Measurements from ENCODE around the gene TRMT44.

Gene TRMT44

DNA sequence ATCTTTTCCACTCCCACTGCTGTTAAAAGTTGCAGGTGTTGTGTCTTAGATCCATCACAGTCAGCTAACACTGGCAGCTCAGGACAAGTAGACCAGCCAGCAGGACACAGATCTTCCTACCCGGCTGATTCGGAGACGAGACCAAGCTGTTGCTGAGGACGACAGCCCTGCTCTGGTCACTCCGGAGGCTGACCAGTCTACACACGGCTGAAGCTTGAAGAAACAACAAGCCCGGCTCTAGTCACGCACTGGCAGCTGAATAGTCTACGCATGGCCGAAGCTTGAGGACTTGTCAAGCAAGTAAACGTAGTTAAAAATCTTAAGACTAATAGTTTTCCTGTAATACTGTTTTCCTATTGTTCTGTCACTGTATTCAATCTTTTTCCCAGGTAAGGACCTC, 1.8 kb upstream of the TRMT44 start:
- DNase-seq: no peak

DNA sequence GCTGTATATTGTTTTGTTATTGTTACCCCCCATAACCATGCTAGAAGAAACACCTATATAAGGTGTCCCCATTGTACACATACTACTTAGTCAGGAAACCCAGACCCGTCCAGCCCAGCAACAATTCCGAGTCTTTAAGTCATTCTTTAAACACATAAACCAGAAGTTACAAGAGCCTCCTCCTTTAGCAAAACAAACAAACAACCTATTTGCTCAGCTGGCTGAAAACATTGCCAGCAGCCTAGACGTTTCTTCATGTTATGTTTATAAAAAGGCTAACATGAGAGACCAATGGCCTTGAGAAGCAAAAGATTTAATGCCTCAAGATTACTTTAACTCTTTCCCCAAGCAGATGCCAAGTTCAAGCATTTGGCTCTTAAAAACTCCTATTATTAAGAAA, 1.4 kb upstream of the TRMT44 start:
- DNase-seq: no peak

DNA sequence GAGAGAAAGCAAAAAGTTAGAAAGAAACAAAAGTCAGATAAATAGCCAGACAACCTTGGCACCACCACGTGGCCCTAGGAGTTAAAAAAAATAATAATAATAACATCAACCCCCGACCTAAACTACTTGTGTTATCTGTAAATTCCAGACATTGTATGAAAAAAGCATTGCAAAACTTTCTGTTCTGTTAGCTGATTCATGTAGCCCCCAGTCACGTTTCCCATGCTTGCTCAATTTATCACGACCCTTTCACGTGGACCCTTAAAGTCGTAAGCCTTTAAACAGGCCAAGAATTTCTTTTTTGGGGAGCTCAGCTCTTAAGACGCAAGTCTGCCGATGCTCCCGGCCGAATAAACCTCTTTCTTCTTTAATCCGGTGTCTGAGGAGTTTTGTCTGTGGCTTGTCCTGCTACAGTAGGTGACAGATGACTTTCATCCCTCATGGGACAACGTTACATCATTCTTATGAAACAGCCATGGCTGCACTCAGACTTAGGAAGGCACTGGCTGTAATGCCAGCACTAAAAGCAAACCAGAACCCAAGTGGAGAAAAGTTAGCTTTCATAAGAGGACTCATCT, 574 bp upstream of the TRMT44 start:
- DNase-seq: no peak

DNA sequence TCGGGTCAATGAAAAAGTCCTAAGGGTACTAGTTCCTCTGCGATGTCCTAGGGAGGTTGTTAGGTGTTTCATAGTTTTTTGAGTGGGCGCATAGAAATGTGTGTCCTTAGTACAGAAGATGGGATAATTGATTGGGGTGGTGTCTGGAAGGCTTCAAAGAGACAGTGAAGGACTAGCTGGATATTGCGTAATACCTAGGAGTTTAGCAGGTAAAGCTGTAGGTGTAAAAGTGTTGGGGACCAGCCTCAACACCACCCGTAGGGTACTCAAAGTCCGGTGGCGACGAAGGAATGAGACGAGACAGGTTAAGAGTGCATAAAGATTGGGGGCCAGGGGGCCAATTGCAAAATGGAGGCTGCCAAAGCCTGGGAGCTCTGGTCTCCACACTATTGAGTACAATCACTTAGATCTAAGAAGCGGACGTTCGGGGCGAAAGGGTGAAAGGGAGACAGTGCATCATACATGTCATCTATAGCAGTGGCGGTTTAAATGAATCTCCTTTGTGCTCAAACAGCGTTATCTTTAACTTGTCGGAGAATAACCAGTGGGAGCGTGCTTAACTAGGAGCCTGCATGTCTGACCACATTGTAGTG, 1.0 kb downstream of the TRMT44 start:
- no peak for DNase-seq

DNA sequence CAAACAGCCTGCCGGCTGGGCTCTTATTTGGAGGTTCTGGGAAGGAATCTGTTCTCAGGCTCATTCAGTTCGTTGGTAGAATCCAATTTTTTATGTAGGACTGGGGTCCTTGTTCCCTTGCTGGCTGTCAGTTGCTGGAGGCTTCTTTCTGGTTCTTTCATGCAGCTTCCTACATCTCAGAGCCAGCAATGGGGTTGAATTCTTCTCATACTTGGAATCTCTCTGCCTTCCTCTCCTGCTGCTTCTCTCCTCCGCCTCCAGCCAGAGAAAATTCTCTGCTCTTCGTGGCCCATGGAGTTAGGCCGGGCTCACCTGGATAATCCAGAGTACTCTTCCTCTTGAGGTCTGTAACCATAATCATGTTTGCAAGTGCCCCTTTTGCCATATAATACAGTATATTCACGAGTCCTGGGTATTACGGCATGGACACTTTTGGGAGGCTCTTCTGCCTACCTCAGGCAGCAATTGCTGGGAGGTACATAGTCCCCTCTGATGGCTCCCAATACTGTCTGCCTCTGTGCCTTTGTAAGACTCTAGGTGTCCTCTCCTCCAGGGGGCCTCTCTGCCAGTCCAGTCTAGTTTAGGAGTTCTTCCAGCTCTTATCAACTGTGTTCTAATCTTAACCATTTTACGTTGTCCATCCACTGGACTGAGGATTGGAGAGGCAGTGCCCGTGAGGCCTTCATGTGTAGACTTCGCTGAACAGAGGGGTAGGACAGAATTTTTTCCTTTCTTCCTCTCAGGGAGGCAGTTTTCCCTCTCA, 2.2 kb downstream of the TRMT44 start:
- DNase-seq: no peak

DNA sequence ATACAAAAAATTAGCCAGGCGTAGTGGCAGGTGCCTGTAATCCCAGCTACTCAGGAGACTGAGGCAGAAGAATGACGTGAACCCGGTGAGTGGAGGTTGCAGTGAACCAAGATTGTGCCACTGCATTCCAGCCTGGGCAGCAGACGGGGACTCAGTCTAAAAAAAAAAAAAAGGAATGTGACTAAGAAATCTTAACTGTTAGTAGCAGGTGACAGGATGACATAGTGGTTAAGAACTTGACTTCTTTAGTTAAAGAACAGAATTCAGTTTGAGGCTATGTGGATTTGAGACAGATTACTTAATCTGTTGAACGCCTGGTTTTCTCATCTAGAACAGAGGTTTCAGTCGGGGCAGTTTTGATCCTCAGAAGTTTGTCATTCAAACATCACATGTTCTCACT, 3.2 kb downstream of the TRMT44 start:
- DNase-seq: no peak

GRCh38 chr4:8446122-8446521, 5.5 kb downstream of the TRMT44 start:
- DNase-seq: no peak

GRCh38 chr4:8451440-8452182, 11.0 kb downstream of the TRMT44 start:
- no peak for DNase-seq

DNA sequence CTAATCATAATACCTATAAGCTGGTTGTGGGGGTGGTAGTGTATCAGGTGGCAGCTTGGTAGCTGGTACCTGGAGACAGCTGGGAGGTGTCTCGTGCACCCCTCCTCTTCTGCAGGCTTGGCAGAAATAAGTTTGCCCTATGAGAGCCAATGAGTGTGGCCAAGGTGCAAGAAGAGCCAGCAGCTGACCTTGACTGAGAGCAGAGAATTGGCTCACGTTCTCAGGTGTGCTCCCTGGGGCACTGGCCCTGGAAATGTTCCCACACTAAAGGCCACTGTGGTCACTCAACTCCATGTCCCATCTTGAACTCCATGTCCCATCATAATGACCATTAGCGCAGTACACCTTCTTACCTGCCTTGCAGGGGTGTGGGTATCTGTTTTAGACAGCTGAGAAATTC, 13.4 kb downstream of the TRMT44 start:
- no peak for DNase-seq

DNA sequence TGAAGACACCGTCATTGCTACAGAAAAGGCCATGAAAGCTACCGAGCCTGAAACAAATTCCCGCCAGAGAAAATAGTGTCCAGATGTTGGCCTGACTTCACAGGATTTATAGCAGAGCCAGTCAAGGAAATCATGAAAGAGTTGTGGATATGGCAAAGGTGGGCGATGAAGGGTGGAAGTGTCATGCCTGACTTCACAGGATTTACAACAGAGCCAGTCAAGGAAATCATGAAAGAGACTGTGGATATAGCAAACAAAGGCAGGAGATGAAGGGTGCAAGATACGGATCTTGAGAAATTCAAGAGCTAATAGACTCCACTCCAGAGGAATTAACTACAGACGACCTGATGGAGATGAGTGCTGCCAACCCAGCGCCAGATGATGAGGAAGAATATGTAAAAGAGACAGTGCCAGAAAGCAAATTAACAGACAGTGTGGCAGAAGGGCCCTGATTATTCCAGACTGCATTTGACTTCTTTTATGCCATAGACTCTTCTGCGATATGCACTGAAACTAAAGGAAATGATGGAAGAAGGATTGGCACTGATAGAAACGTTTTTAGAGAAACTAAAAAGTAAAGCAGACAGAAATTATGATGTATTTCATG, 17.2 kb downstream of the TRMT44 start:
- DNase-seq: no peak

GRCh38 chr4:8459867-8460445, 19.4 kb downstream of the TRMT44 start:
- no peak for DNase-seq

DNA sequence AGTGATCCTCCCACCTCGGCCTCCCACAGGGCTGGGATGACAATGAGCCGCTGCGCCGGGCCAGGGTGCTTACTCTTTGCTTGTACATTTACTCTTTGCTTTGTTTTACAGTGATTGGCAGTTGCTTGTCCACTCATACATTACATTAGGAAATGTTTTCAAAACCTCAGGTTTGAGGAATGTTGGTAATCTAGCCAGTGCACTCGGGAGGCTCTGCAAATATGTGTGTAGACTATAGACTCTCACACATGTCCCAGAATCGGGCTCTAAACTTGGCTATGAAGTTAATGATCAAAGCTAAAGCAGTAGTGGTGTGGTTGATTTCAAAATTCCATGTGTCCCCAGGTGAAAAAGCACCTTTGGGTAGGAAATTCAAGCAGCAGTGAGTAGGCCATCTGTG, 20.5 kb downstream of the TRMT44 start:
- no peak for DNase-seq

DNA sequence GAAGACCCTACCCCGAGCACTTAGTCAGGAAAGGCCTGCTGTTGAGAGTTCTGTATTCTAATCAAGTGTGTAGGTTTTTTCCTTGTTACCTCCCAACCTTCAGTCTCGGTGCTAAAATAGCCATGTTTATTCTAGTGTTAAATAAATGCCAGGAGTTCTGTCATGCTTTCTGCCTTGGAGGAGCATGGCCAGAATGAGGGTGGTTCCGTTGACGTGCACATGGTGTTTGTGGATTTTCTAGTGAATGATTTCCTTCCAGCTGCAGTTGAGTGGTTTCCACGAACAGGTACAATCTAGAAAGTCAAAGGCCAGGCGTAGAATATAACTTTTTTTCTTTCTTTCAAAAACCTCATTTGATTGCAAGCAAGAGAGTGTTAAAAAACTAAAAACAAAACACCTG, 21.0 kb downstream of the TRMT44 start:
- no peak for DNase-seq

DNA sequence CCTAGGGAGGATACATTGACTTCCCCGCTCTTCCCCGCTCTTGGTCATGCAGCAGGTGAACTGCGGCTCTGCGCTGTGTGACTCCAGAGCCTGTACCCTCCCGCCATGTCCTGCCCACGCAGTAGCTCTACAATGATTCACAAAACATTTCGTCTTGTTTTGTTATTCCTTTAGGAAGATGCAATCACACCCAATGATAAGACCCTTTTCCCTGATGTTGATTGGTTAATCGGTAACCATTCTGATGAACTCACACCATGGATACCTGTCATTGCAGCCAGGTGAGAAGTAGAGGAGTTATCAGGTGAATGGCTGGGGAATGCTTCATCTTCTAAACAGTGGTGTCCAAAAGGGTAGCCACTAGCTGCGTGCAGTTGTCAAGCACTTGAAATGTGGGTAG, 23.2 kb downstream of the TRMT44 start:
- DNase-seq: no peak

GRCh38 chr4:8464381-8464780, 23.8 kb downstream of the TRMT44 start:
- no peak for DNase-seq

GRCh38 chr4:8465615-8466611, 25.3 kb downstream of the TRMT44 start:
- DNase-seq: no peak

DNA sequence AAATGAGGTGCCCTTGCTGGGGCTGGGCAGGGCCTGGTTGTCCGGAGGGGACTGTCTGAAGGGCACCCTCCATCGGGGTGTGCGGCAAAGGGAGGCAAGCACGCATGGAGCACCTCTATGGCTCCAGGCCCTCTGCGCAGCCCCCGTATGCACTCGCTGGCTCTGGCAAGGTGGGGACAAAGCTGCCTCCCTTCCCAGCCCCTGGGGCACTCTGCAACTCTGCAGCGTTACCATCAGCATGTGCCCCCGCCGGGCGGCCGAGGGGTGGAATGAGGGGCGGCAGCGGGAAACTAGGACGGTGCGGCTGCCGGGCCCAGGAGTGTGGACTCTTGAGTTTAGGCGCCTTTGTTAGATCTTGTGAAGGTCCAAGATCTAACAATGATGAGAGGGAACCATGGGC, 26.4 kb downstream of the TRMT44 start:
- DNase-seq: no peak

DNA sequence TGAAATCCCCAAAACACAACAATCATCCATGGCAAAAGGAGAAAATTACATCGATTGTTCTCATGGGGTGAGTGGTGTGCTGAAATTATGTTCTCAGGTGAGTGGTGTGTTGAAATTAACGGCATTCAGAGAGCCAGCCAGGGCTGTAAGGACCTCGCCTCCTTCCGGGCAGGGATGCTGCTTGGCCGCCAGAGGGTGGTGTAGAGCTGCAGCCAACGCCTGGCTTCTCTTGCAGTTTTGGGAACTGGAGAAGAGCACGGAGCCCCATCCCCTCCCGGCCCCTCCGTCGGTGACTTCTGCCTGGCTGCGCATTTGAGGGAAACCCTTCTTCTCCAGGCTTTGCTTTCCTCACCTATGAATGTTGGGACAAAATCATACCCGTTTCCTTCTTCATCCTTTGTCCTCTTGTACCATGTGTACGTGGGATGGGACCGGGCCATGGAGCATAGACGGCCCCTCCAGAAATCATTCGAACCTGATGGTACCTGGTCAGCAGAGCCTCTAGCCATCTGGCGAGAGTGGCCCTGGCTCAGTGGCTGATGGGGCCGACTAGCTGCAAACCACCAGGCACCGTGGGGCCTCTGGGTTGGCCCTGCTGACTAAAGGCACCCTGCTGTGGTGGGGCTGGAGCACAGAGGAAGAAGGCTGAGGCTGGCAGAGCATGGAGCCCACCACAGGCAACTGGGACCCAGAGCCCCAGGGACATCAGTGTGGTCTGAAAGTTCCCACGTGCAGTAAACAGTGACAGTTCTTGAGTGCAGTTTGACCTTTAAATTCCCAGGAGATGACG, 28.4 kb downstream of the TRMT44 start:
- peak; percentile 75 for DNase-seq

- DNase-seq: no peak
These were observed 29.0 kb downstream of the TRMT44 start for GRCh38 chr4:8469550-8469949.

DNA sequence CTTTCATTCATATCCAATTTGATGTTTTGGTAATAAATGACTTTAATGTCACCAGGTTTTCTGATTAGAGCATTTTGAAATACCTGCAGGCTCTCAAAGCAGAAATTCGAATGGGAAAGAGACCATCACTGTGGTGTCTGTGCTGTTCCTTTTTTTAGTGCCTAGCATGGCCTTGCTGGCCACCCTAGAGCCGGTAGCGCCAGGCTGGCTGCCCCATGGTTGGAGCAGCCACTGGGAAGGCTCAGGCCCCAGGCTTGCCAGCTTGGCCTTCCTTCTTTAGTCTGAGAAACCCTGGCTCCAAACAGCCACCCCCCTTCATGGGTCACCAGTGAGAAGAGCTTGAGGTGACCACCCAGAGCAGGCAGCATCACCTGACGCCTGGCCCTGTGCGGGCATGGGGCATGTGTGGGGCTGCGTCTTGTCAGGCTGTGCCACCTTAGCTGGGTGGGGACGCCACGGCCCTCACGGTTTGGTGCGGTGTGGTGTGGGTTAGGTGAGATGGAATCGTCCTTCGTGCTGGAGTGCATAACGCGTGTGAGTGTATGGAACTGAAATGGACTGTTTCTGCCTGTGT, 30.0 kb downstream of the TRMT44 start:
- no peak for DNase-seq

All from right hindlimb (tissue), 1 donor.